Fibroblast of lung (primary cell): Measurements from ENCODE around the gene CMTR2. TPM values are rescaled to one million over a fixed set of nuclear protein-coding genes. Genes with fewer than 3 reads are reported as not detected.

Experiments
- DNase-seq, 2 donors: peaks; one replicate each; pipeline versions ENCODE4 v3.0.0 to v3.0.0-alpha.2; 2010; ENCODE audit warnings: low read depth in 2 of 2
- H2AFZ ChIP-seq: 2 replicates; pipeline ENCODE4 v1.5.1; 2012; ENCODE audit warnings: low read length, control low read depth, inconsistent platforms
- H3K27ac ChIP-seq: 2 replicates; pipeline ENCODE4 v1.5.1; 2011; ENCODE audit warnings: low read length, control low read depth; ENCODE audit not compliant: insufficient read depth
- H3K27me3 ChIP-seq: 2 replicates; pipeline ENCODE4 v1.5.1; 2011; ENCODE audit warnings: mild to moderate bottlenecking, low read length; ENCODE audit not compliant: control insufficient read depth, insufficient read depth
- H3K36me3 ChIP-seq: 2 replicates; pipeline ENCODE4 v1.5.1; 2011; ENCODE audit warnings: low read length; ENCODE audit not compliant: control insufficient read depth, insufficient read depth
- H3K4me1 ChIP-seq: 2 replicates; pipeline ENCODE4 v1.5.1; 2011; ENCODE audit warnings: low read length; ENCODE audit not compliant: control insufficient read depth, insufficient read depth; ENCODE audit errors: extremely low read depth
- H3K4me2 ChIP-seq: 2 replicates; pipeline ENCODE4 v1.5.1; 2011; ENCODE audit warnings: low read length, control low read depth; ENCODE audit not compliant: insufficient read depth; ENCODE audit errors: extremely low read depth
- H3K4me3 ChIP-seq, 4 experiments: fragments of 200-600 bp in 1 of 4; sonication (generic) in 1 of 4; replicated peaks in 1 of 4; 2 replicates each; pipeline ENCODE4 v1.5.1; 2011 to 2016; ENCODE audit warnings: low read length in 4 of 4, low read depth in 3 of 4, mild to moderate bottlenecking in 3 of 4, control low read depth in 2 of 4, inconsistent platforms in 1 of 4, mixed read lengths in 1 of 4; ENCODE audit not compliant: insufficient read depth in 1 of 4; ENCODE audit errors: control extremely low read depth in 1 of 4
- H3K79me2 ChIP-seq: 2 replicates; pipeline ENCODE4 v1.5.1; 2012; ENCODE audit warnings: mild to moderate bottlenecking, low read length, inconsistent platforms; ENCODE audit not compliant: control insufficient read depth, insufficient read depth
- H3K9ac ChIP-seq: 2 replicates; pipeline ENCODE4 v1.5.1; 2011; ENCODE audit warnings: mild to moderate bottlenecking, low read length, control low read depth; ENCODE audit not compliant: insufficient read depth
- H3K9me3 ChIP-seq: 2 replicates; pipeline ENCODE4 v1.5.1; 2012; ENCODE audit warnings: low read depth, low read length; ENCODE audit not compliant: control insufficient read depth, insufficient read depth
- H4K20me1 ChIP-seq: 2 replicates; pipeline ENCODE4 v1.5.1; 2011; ENCODE audit warnings: low read length; ENCODE audit not compliant: control insufficient read depth, insufficient read depth; ENCODE audit errors: extremely low read depth
- CTCF ChIP-seq, 2 donors: IDR thresholded peaks in 1 of 2; conservative IDR thresholded peaks in 1 of 2; 1 replicate in 1 of 2; 2 replicates in 1 of 2; pipeline ENCODE4 v1.5.1; 2011 to 2012; ENCODE audit warnings: low read length in 2 of 2, control low read depth in 1 of 2, inconsistent platforms in 1 of 2, low read depth in 1 of 2, mild to moderate bottlenecking in 1 of 2
- EZH2 ChIP-seq: IDR thresholded peaks from 2 replicates; pipeline ENCODE4 v1.5.1; 2012; ENCODE audit warnings: low read length, control low read depth, mild to moderate bottlenecking; ENCODE audit errors: missing control alignments
- polyA plus RNA-seq, 2 donors: library from polyadenylated mRNA; depleted of rRNA in 1 of 2; stranded (reverse) in 1 of 2; unstranded in 1 of 2; fragments of >200 nt; gene quantifications; 2 replicates each; pipeline ENCODE4 v1.2.1, GENCODE V29; 2011 to 2012; ENCODE audit warnings: missing spikeins in 1 of 2
- total RNA-seq: library from RNA; depleted of rRNA; stranded (reverse); fragments of >200 nt; gene quantifications from 2 replicates; pipeline ENCODE4 v1.2.1, GENCODE V29; 2014

CMTR2 gene
- total and polyA plus RNA-seq, 2 donors (not counting 1 experiment from before 2014, with no cell fraction given), result 22.1 to 29.2 TPM

GRCh38 chr16:71311553-71312158, 22.5 kb upstream of the CMTR2 start:
- no peaks in the 10 kb centered on the region for H3K27me3 ChIP-seq
- peak; percentile 6 for DNase-seq

GRCh38 chr16:71303938-71304337, 14.7 kb upstream of the CMTR2 start:
- H3K9me3 ChIP-seq, result no peaks in the 10 kb centered on the region
- no peak overlapping the region for H3K4me2 ChIP-seq
- no peaks in the 10 kb centered on the region for H4K20me1 ChIP-seq
- no peaks in the 10 kb centered on the region for H3K79me2 ChIP-seq
- H2AFZ ChIP-seq, result no peak overlapping the region
- H3K36me3 ChIP-seq, result no peaks in the 10 kb centered on the region
- TF ChIP-seq CTCF (conservative IDR thresholded peaks at IDR 0.05 in 1 of 2, IDR thresholded peaks at IDR 0.05 in 1 of 2; ENCODE audit: low read depth in 1 of 2, low read length in 2 of 2), result no peak
- no peak for TF ChIP-seq EZH2
- H3K27me3 ChIP-seq, result no peaks in the 10 kb centered on the region
- H3K27ac ChIP-seq, result no peak overlapping the region
- H3K9ac ChIP-seq, result no peak overlapping the region
- no peaks in the 10 kb centered on the region for H3K4me1 ChIP-seq
- H3K4me3 ChIP-seq, result no peak overlapping the region
- DNase-seq, result no peak

More at GRCh38 chr16:71311553-71312158, 22.5 kb upstream of the CMTR2 start:
- no peak overlapping the region for H3K9ac ChIP-seq
- H2AFZ ChIP-seq, result no peak overlapping the region
- no peak overlapping the region for H3K27ac ChIP-seq
- no peaks in the 10 kb centered on the region for H3K4me1 ChIP-seq
- H4K20me1 ChIP-seq, result no peaks in the 10 kb centered on the region
- H3K79me2 ChIP-seq, result no peaks in the 10 kb centered on the region
- peak; percentile 67 to 80 for TF ChIP-seq CTCF (conservative IDR thresholded peaks at IDR 0.05 in 1 of 2, IDR thresholded peaks at IDR 0.05 in 1 of 2; ENCODE audit: low read depth in 1 of 2, low read length in 2 of 2)
- TF ChIP-seq EZH2, result no peak
- H3K9me3 ChIP-seq, result no peaks in the 10 kb centered on the region
- no peak overlapping the region for H3K4me3 ChIP-seq
- no peak overlapping the region for H3K4me2 ChIP-seq
- H3K36me3 ChIP-seq, result no peaks in the 10 kb centered on the region

- Histone ChIP-seq H3K4me2 (no peak overlapping the region), H2AFZ (no peak overlapping the region), H3K9ac (no peak overlapping the region), H3K27ac (no peak overlapping the region), H4K20me1 (no peaks in the 10 kb centered on the region), H3K79me2 (no peaks in the 10 kb centered on the region), H3K4me1 (no peaks in the 10 kb centered on the region), H3K36me3 (no peaks in the 10 kb centered on the region), H3K27me3 (no peaks in the 10 kb centered on the region), H3K4me3 (no peak overlapping the region), H3K9me3 (no peaks in the 10 kb centered on the region)
- DNase-seq, result no peak
- TF ChIP-seq EZH2 (no peak), CTCF (conservative IDR thresholded peaks at IDR 0.05 in 1 of 2, IDR thresholded peaks at IDR 0.05 in 1 of 2; ENCODE audit: low read depth in 1 of 2, low read length in 2 of 2) (no peak)
Observed at GRCh38 chr16:71297341-71297634, 8.1 kb upstream of the CMTR2 start.
